HuH-7 (cell line): ENCODE data around the gene FNDC3B.

Source experiments
- DNase-seq: peaks from one replicate; pipeline ENCODE4 v3.0.0; 2011; ENCODE audit warnings: low spot score

FNDC3B gene

GRCh38 chr3:172054115-172054764, 14.9 kb downstream of the FNDC3B start:
- DNase-seq = no peak

GRCh38 chr3:172056416-172056815, 17.0 kb downstream of the FNDC3B start:
- no peak for DNase-seq

- DNase-seq = no peak
These were observed 17.7 kb downstream of the FNDC3B start for GRCh38 chr3:172057059-172057458.

- no peak for DNase-seq
These were observed 18.4 kb downstream of the FNDC3B start for GRCh38 chr3:172057624-172058327.

- no peak for DNase-seq
These were observed 20.2 kb downstream of the FNDC3B start for GRCh38 chr3:172059532-172059931.

- no peak for DNase-seq
These were observed 20.9 kb downstream of the FNDC3B start for GRCh38 chr3:172060234-172060633.

GRCh38 chr3:172061724-172062184, 22.4 kb downstream of the FNDC3B start:
- no peak for DNase-seq

- DNase-seq = no peak
These were observed 23.4 kb downstream of the FNDC3B start for GRCh38 chr3:172062761-172063160.

- no peak for DNase-seq
These were observed 24.4 kb downstream of the FNDC3B start for GRCh38 chr3:172063456-172064432.

- DNase-seq = no peak
These were observed 26.1 kb downstream of the FNDC3B start for GRCh38 chr3:172065527-172065926.

- peak; percentile 27 for DNase-seq
These were observed 26.8 kb downstream of the FNDC3B start for GRCh38 chr3:172065967-172066762.

GRCh38 chr3:172066880-172067796, 27.8 kb downstream of the FNDC3B start:
- DNase-seq = no peak

GRCh38 chr3:172067837-172068440, 28.6 kb downstream of the FNDC3B start:
- no peak for DNase-seq

- DNase-seq = no peak
These were observed 29.6 kb downstream of the FNDC3B start for GRCh38 chr3:172068977-172069376.

- no peak for DNase-seq
These were observed 30.1 kb downstream of the FNDC3B start for GRCh38 chr3:172069478-172069877.

- DNase-seq = no peak
These were observed 30.9 kb downstream of the FNDC3B start for GRCh38 chr3:172070269-172070668.

- DNase-seq = no peak
These were observed 31.4 kb downstream of the FNDC3B start for GRCh38 chr3:172070802-172071201.

GRCh38 chr3:172071780-172072330, 32.5 kb downstream of the FNDC3B start:
- no peak for DNase-seq

- no peak for DNase-seq
These were observed 33.2 kb downstream of the FNDC3B start for GRCh38 chr3:172072543-172072942.
